PC-9 (cell line): ENCODE results near the gene LRRTM2.

Source experiments
- EZH2 ChIP-seq: fragments of 200-600 bp; sonication (generic); IDR thresholded peaks from 2 replicates; pipeline ENCODE4 v1.8.0; 2017; ENCODE audit warnings: antibody characterized with exemption, low read depth
- TF ChIP-seq, protein P1 (sequence below): fragments of 200-600 bp; sonication (generic); conservative IDR thresholded peaks from 2 replicates; pipeline ENCODE4 v1.6.1; 2017; ENCODE audit warnings: mixed run types, antibody characterized with exemption, mild to moderate bottlenecking, moderate library complexity

DNA sequence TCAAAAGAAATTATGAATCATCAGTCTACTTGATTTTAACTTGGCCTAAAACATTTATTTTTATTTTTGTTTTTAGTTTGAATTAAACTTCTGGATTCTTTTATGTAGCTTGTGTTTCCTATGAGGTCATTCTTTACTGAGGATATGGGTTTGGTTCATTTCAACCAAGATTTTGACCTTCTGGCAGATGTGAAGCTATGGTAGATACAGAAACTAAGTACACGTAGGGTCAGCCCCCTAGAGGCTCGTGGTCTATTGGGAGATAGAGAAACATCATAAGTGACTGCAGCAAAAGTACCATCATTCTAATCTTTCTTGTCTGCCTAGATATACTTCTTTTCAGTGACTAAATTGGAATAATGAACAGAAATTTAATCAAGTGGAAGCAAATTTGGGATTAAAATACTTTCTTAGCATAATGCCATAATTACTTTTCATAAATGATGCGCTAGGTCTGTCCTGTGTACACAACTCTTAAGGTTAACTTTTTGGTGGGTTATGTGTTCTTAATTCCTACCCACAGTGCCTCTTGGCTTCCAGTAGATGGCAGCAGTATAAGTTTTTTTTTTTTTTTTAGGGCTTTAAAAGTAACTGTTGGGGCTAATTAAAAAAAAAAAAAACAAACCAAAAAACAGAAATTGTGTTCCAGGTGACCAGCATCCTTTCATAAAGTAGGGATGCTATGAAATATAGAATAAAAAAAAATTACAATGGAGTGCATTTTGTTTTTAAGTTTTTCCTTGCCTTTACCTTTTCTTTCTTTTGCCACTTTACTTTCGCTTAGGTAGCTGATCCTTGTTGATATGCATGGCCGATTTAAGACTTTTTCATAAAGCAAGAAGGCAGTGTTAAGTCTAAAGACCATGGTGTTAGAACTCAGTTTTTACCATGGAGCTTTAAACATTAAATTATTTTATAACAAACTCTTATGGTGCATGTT is 49.9 kb downstream of the LRRTM2 start:
- TF ChIP-seq, protein P1, sequence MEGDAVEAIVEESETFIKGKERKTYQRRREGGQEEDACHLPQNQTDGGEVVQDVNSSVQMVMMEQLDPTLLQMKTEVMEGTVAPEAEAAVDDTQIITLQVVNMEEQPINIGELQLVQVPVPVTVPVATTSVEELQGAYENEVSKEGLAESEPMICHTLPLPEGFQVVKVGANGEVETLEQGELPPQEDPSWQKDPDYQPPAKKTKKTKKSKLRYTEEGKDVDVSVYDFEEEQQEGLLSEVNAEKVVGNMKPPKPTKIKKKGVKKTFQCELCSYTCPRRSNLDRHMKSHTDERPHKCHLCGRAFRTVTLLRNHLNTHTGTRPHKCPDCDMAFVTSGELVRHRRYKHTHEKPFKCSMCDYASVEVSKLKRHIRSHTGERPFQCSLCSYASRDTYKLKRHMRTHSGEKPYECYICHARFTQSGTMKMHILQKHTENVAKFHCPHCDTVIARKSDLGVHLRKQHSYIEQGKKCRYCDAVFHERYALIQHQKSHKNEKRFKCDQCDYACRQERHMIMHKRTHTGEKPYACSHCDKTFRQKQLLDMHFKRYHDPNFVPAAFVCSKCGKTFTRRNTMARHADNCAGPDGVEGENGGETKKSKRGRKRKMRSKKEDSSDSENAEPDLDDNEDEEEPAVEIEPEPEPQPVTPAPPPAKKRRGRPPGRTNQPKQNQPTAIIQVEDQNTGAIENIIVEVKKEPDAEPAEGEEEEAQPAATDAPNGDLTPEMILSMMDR, result no peak
- TF ChIP-seq EZH2, result no peak
